Measurements from ENCODE around the gene CASP9.
A peak's percentile ranks its signal among the peaks of the same experiment; 100 is the strongest.
"Not testable (repeated sequence)": the region's sequence is repeated elsewhere in the genome, so short reads cannot be mapped to it uniquely, and the experiment has no call there.

CASP9 gene

GRCh38 chr1:15460708-15461095, 63.3 kb downstream of the CASP9 start:
- FAIRE-seq = no peak

GRCh38 chr1:15459771-15460707, 64.0 kb downstream of the CASP9 start:
- FAIRE-seq = no peak
- no peak for TF ChIP-seq POLR2A (IDR thresholded peaks at IDR 0.05; ENCODE audit: low read depth, low read length)
- DNase-seq (ENCODE audit: insufficient read length, low spot score) = no peak

More at GRCh38 chr1:15460708-15461095, 63.3 kb downstream of the CASP9 start:
- TF ChIP-seq POLR2A (IDR thresholded peaks at IDR 0.05; ENCODE audit: low read depth, low read length) = no peak
- no peak for DNase-seq (ENCODE audit: insufficient read length, low spot score)

GRCh38 chr1:15458388-15458787, 65.6 kb downstream of the CASP9 start:
- not testable (repeated sequence) for DNase-seq (ENCODE audit: insufficient read length, low spot score); FAIRE-seq

- no peak for TF ChIP-seq POLR2A (IDR thresholded peaks at IDR 0.05; ENCODE audit: low read depth, low read length)
- FAIRE-seq (no peak), DNase-seq (ENCODE audit: insufficient read length, low spot score) (no peak)
Measured at GRCh38 chr1:15457585-15457984, 66.4 kb downstream of the CASP9 start.

GRCh38 chr1:15456313-15456954, 67.6 kb downstream of the CASP9 start, which contains the start of gene CELA2A:
CELA2A (plus strand) TSS chr1:15456732; CDS start chr1:15456754, 22 bp downstream.
- no peak for DNase-seq (ENCODE audit: insufficient read length, low spot score)
- FAIRE-seq = no peak
- TF ChIP-seq POLR2A (IDR thresholded peaks at IDR 0.05; ENCODE audit: low read depth, low read length) = no peak

GRCh38 chr1:15455522-15455921, 68.5 kb downstream of the CASP9 start:
- TF ChIP-seq POLR2A (IDR thresholded peaks at IDR 0.05; ENCODE audit: low read depth, low read length) = no peak
- DNase-seq (ENCODE audit: insufficient read length, low spot score) = no peak
- no peak for FAIRE-seq

- peak; percentile 27 for FAIRE-seq
- DNase-seq (ENCODE audit: insufficient read length, low spot score) = no peak
Measured at GRCh38 chr1:15454256-15454655, 69.8 kb downstream of the CASP9 start.

GRCh38 chr1:15453734-15454133, 70.3 kb downstream of the CASP9 start:
- FAIRE-seq (no peak), DNase-seq (ENCODE audit: insufficient read length, low spot score) (no peak)
- TF ChIP-seq POLR2A (IDR thresholded peaks at IDR 0.05; ENCODE audit: low read depth, low read length) = no peak

More at GRCh38 chr1:15454256-15454655, 69.8 kb downstream of the CASP9 start:
- TF ChIP-seq POLR2A (IDR thresholded peaks at IDR 0.05; ENCODE audit: low read depth, low read length) = no peak

GRCh38 chr1:15452866-15453571, 71.0 kb downstream of the CASP9 start:
- DNase-seq (ENCODE audit: insufficient read length, low spot score) (no peak), FAIRE-seq (no peak)
- no peak for TF ChIP-seq POLR2A (IDR thresholded peaks at IDR 0.05; ENCODE audit: low read depth, low read length)

- DNase-seq (ENCODE audit: insufficient read length, low spot score) = no peak
- no peak for TF ChIP-seq POLR2A (IDR thresholded peaks at IDR 0.05; ENCODE audit: low read depth, low read length)
- FAIRE-seq = no peak
Measured at GRCh38 chr1:15452216-15452615, 71.8 kb downstream of the CASP9 start.

- FAIRE-seq (no peak), DNase-seq (ENCODE audit: insufficient read length, low spot score) (no peak)
- TF ChIP-seq POLR2A (IDR thresholded peaks at IDR 0.05; ENCODE audit: low read depth, low read length) = no peak
Measured at GRCh38 chr1:15451014-15451722, 72.8 kb downstream of the CASP9 start.

GRCh38 chr1:15449567-15449966, 74.4 kb downstream of the CASP9 start:
- FAIRE-seq (no peak), DNase-seq (ENCODE audit: insufficient read length, low spot score) (no peak)
- no peak for TF ChIP-seq POLR2A (IDR thresholded peaks at IDR 0.05; ENCODE audit: low read depth, low read length)

- FAIRE-seq (no peak), DNase-seq (ENCODE audit: insufficient read length, low spot score) (no peak)
- TF ChIP-seq POLR2A (IDR thresholded peaks at IDR 0.05; ENCODE audit: low read depth, low read length) = no peak
Measured at GRCh38 chr1:15448877-15449462, 75.0 kb downstream of the CASP9 start.
